ENCODE data around the gene PKN1. TPM values are rescaled to one million over a fixed set of nuclear protein-coding genes. Genes with fewer than 3 reads are reported as not detected.

Gene PKN1
- total RNA-seq, 1 donor from 2014 or later = 204 TPM

- Mint-ChIP-seq H3K36me3 (ENCODE audit: low read depth) (peaks cover 10% of the 10 kb centered on the region), H3K27me3 (ENCODE audit: low read depth) (no peaks in the 10 kb centered on the region), H3K4me3 (ENCODE audit: unreplicated experiment) (peak overlapping the region; percentile 89), H3K4me1 (ENCODE audit: low read depth) (peaks cover 30% of the 10 kb centered on the region), H3K27ac (ENCODE audit: unreplicated experiment) (peak overlapping the region; percentile 39), H3K9me3 (ENCODE audit: low read depth) (no peaks in the 10 kb centered on the region)
- TF ChIP-seq CTCF (IDR thresholded peaks at IDR 0.05) = no peak
- DNase-seq (ENCODE audit: low spot score) = no peak
These were observed 61.3 kb downstream of the PKN1 start for GRCh38 chr19:14494411-14494810.

GRCh38 chr19:14494910-14495671, 62.0 kb downstream of the PKN1 start:
- no peak for DNase-seq (ENCODE audit: low spot score)
- Mint-ChIP-seq H3K4me3 (ENCODE audit: unreplicated experiment) (peak overlapping the region; percentile 89), H3K27me3 (ENCODE audit: low read depth) (no peaks in the 10 kb centered on the region), H3K36me3 (ENCODE audit: low read depth) (peaks cover 7% of the 10 kb centered on the region), H3K9me3 (ENCODE audit: low read depth) (no peaks in the 10 kb centered on the region), H3K4me1 (ENCODE audit: low read depth) (peaks cover 30% of the 10 kb centered on the region), H3K27ac (ENCODE audit: unreplicated experiment) (peak overlapping the region; percentile 74)
- TF ChIP-seq CTCF (IDR thresholded peaks at IDR 0.05) = no peak

GRCh38 chr19:14495672-14496028, 62.5 kb downstream of the PKN1 start:
- peak overlapping the region; percentile 89 for H3K4me3 Mint-ChIP-seq (ENCODE audit: unreplicated experiment)
- no peaks in the 10 kb centered on the region for H3K9me3 Mint-ChIP-seq (ENCODE audit: low read depth)
- H3K27ac Mint-ChIP-seq (ENCODE audit: unreplicated experiment) = peak overlapping the region; percentile 74
- H3K27me3 Mint-ChIP-seq (ENCODE audit: low read depth) = no peaks in the 10 kb centered on the region
- peaks cover 30% of the 10 kb centered on the region for H3K4me1 Mint-ChIP-seq (ENCODE audit: low read depth)
- H3K36me3 Mint-ChIP-seq (ENCODE audit: low read depth) = peaks cover 7% of the 10 kb centered on the region
- DNase-seq (ENCODE audit: low spot score) = no peak
- TF ChIP-seq CTCF (IDR thresholded peaks at IDR 0.05) = no peak

GRCh38 chr19:14496029-14496833, 63.1 kb downstream of the PKN1 start, which contains the start of gene GIPC1:
Gene GIPC1 (minus strand): TSS chr19:14496127. CDS start chr19:14482976, 13,151 bp downstream.
- peak; percentile 100 for DNase-seq (ENCODE audit: low spot score)
- Mint-ChIP-seq H3K36me3 (ENCODE audit: low read depth) (peaks cover 7% of the 10 kb centered on the region), H3K27ac (ENCODE audit: unreplicated experiment) (peak within 1 kb of the TSS; percentile 74), H3K4me3 (ENCODE audit: unreplicated experiment) (peak within 1 kb of the TSS; percentile 89), H3K27me3 (ENCODE audit: low read depth) (no peaks in the 10 kb centered on the region), H3K4me1 (ENCODE audit: low read depth) (peaks cover 30% of the 10 kb centered on the region), H3K9me3 (ENCODE audit: low read depth) (no peaks in the 10 kb centered on the region)
- no peak for TF ChIP-seq CTCF (IDR thresholded peaks at IDR 0.05)

- no peak for TF ChIP-seq CTCF (IDR thresholded peaks at IDR 0.05)
- Mint-ChIP-seq H3K4me3 (ENCODE audit: unreplicated experiment) (peak overlapping the region; percentile 66), H3K4me1 (ENCODE audit: low read depth) (peaks cover 30% of the 10 kb centered on the region), H3K27ac (ENCODE audit: unreplicated experiment) (peak overlapping the region; percentile 46), H3K27me3 (ENCODE audit: low read depth) (no peaks in the 10 kb centered on the region), H3K9me3 (ENCODE audit: low read depth) (no peaks in the 10 kb centered on the region), H3K36me3 (ENCODE audit: low read depth) (peaks cover 3% of the 10 kb centered on the region)
- DNase-seq (ENCODE audit: low spot score) = no peak
These were observed 63.7 kb downstream of the PKN1 start for GRCh38 chr19:14496834-14497227.

Measured in chondrocyte (in vitro differentiated cells).